RWPE2 (cell line): Measurements from ENCODE around the gene PLPP1.

Source experiments
- ATAC-seq: fragments of 200-7000 bp; cut with Tn5 transposase; 3 replicates; pipeline ENCODE4 v1.9.1; 2021; ENCODE audit warnings: low read depth
- DNase-seq: peaks from one replicate; pipeline ENCODE4 v3.0.0-alpha.2; 2020; ENCODE audit warnings: low spot score
- H3K27ac ChIP-seq: fragments of 450-650 bp; 2 replicates; pipeline ENCODE4 v1.5.1; 2017; ENCODE audit warnings: mild to moderate bottlenecking; ENCODE audit not compliant: poor library complexity, severe bottlenecking
- H3K27me3 ChIP-seq: fragments of 250-450 bp; sonication (Bioruptor Pico); 2 replicates; pipeline ENCODE4 v1.5.1; 2021; ENCODE audit warnings: mild to moderate bottlenecking, moderate library complexity; ENCODE audit not compliant: insufficient read depth, poor library complexity, severe bottlenecking
- H3K36me3 ChIP-seq: fragments of 250-450 bp; sonication (Bioruptor Pico); 2 replicates; pipeline ENCODE4 v1.5.1; 2020; ENCODE audit warnings: low read depth, mild to moderate bottlenecking, moderate library complexity
- H3K4me1 ChIP-seq: fragments of 250-450 bp; sonication (Bioruptor Pico); 2 replicates; pipeline ENCODE4 v1.5.1; 2021; ENCODE audit warnings: mild to moderate bottlenecking, moderate library complexity; ENCODE audit not compliant: insufficient read depth, poor library complexity, severe bottlenecking
- H3K4me3 ChIP-seq: fragments of 250-450 bp; sonication (Bioruptor Pico); 2 replicates; pipeline ENCODE4 v1.5.1; 2021; ENCODE audit warnings: mild to moderate bottlenecking, moderate library complexity; ENCODE audit not compliant: severe bottlenecking
- H3K9me3 ChIP-seq: fragments of 250-450 bp; sonication (Bioruptor Pico); 2 replicates; pipeline ENCODE4 v1.5.1; 2021; ENCODE audit warnings: mild to moderate bottlenecking, moderate library complexity; ENCODE audit not compliant: severe bottlenecking
- TF ChIP-seq, protein P1 (sequence below): fragments of 450-650 bp; IDR thresholded peaks from one replicate; pipeline ENCODE4 v1.5.1; 2017; ENCODE audit warnings: mild to moderate bottlenecking, moderate library complexity; ENCODE audit not compliant: poor library complexity, severe bottlenecking

PLPP1 gene

DNA sequence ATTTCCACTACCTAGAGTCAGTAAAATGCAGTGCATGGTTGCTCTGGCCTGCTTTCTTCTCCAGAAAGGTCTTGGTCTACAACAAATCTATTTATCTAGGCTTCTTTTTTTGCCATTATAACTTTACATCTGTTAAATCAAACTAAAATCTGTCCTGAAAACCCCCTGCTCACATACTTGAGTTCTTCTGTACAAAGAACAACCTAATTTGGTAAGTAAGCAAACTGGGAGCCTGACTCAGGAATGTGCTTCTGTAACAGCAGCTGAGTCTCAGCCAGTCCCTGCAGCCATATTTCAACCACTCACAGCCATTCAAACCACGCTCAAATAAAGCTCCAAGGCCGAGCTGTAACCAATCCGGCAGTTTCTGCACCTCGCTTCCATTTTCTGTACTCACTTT lies 95.8 kb downstream of the PLPP1 start:
- no peak overlapping the region for H3K4me3 ChIP-seq
- TF ChIP-seq, protein P1, sequence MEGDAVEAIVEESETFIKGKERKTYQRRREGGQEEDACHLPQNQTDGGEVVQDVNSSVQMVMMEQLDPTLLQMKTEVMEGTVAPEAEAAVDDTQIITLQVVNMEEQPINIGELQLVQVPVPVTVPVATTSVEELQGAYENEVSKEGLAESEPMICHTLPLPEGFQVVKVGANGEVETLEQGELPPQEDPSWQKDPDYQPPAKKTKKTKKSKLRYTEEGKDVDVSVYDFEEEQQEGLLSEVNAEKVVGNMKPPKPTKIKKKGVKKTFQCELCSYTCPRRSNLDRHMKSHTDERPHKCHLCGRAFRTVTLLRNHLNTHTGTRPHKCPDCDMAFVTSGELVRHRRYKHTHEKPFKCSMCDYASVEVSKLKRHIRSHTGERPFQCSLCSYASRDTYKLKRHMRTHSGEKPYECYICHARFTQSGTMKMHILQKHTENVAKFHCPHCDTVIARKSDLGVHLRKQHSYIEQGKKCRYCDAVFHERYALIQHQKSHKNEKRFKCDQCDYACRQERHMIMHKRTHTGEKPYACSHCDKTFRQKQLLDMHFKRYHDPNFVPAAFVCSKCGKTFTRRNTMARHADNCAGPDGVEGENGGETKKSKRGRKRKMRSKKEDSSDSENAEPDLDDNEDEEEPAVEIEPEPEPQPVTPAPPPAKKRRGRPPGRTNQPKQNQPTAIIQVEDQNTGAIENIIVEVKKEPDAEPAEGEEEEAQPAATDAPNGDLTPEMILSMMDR, result no peak
- ATAC-seq, result no peak
- H3K36me3 ChIP-seq, result no peaks in the 10 kb centered on the region
- no peaks in the 10 kb centered on the region for H3K27me3 ChIP-seq
- H3K9me3 ChIP-seq, result no peaks in the 10 kb centered on the region
- peaks cover 18% of the 10 kb centered on the region for H3K4me1 ChIP-seq
- H3K27ac ChIP-seq, result peak overlapping the region; percentile 62
- DNase-seq, result no peak

DNA sequence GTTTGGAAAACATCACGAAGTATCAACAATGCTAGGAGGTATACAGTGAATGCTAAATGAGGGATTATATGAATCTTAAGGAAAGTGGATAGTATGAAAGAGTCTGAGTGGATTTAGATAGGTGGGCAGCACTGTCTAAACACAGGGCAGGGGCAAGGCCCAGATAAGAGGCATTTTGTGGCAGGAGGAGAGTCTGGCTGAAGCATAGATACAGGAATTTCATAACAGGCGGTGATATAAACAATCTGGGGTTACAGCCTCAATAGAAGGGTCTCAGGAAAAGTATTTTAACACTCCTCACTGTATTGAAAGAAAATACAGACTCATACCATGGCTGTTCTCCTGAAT lies 96.9 kb downstream of the PLPP1 start:
- Histone ChIP-seq H3K4me3 (no peak overlapping the region), H3K27me3 (no peaks in the 10 kb centered on the region), H3K9me3 (no peaks in the 10 kb centered on the region), H3K4me1 (peaks cover 18% of the 10 kb centered on the region), H3K27ac (peak overlapping the region; percentile 62), H3K36me3 (no peaks in the 10 kb centered on the region)
- TF ChIP-seq, protein P1, result no peak
- ATAC-seq (no peak), DNase-seq (no peak)

DNA sequence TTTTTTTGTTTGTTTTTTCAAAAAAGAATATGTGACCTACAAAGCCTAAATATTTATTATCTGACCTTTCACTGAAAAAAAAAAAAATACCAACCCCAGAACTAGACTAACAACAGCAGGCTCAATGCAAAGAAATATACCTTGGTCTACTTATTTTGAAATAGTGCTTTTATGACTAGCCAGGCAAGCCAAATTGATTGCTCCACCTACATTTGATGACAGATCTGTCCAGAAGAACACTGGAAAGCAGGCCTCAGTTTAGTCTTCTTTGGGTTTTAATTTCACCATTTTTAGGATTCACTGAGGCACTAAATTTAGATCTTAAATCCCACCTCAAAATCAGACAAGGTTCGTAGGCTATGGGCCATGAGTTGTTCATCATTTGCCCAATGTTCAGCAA lies 97.3 kb downstream of the PLPP1 start:
- TF ChIP-seq, protein P1, result no peak
- no peaks in the 10 kb centered on the region for H3K9me3 ChIP-seq
- no peaks in the 10 kb centered on the region for H3K36me3 ChIP-seq
- no peaks in the 10 kb centered on the region for H3K27me3 ChIP-seq
- DNase-seq (no peak), ATAC-seq (no peak)
- H3K4me1 ChIP-seq, result peaks cover 18% of the 10 kb centered on the region
- peak overlapping the region; percentile 62 for H3K27ac ChIP-seq
- H3K4me3 ChIP-seq, result no peak overlapping the region

DNA sequence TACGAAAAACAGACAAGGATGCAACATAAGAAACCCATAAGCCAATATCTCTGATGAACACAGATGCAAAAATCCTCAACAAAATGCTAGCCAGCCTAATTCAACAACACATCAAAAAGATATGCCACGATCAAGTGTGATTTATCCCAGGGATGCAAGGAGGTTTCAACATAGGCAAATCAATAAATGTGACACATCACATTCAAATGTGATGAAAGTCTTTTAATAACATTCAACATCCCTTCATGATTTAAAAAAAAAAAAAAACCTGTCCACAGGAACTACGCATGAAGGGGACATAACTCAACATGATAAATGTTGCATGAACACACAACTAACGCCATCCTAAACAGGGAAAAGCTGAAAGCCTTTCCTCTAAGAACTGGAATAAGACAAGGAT lies 102.2 kb downstream of the PLPP1 start:
- H3K4me3 ChIP-seq, result no peak overlapping the region
- DNase-seq, result no peak
- H3K27ac ChIP-seq, result no peak overlapping the region
- H3K9me3 ChIP-seq, result no peaks in the 10 kb centered on the region
- no peak for ATAC-seq
- H3K27me3 ChIP-seq, result no peaks in the 10 kb centered on the region
- TF ChIP-seq, protein P1, result no peak
- H3K4me1 ChIP-seq, result peaks cover 5% of the 10 kb centered on the region
- H3K36me3 ChIP-seq, result peaks cover 7% of the 10 kb centered on the region

DNA sequence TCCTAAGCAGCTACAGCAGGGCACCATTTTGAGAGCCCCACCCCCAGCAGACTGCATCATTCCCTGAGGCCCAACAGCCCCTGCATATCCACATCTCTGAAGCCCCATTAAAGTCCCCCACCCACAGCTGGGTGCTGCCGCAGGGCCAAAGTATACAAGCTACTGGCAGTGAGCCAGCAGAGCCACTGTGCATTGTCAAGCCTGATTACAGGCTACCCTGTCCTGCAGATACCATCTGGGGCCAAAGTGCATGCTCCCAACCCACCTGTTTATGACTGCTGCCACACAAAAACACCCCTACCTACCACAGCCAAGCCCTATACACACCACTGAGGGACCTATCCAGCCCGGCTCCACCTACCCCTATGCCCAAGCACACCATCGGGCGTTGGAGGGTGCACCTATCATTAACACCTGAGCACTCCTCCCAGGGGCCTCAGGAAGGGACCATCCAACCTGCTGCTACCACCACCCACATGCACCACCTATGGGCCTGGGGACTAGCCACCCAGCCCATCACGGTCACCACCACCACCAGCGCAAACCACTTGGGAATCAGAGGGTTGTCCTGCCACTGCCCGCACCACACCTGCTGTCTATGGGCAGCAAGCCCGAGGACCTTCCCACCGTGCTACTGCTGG lies 105.0 kb downstream of the PLPP1 start:
- H3K36me3 ChIP-seq, result peaks cover 33% of the 10 kb centered on the region
- H3K9me3 ChIP-seq, result no peaks in the 10 kb centered on the region
- H3K4me3 ChIP-seq, result no peak overlapping the region
- no peak overlapping the region for H3K27ac ChIP-seq
- DNase-seq (peak; percentile 56), ATAC-seq (no peak)
- TF ChIP-seq, protein P1, result no peak
- H3K27me3 ChIP-seq, result no peaks in the 10 kb centered on the region
- no peaks in the 10 kb centered on the region for H3K4me1 ChIP-seq
